Stomach (tissue), 4 donors: Measurements from ENCODE around the gene ZNF763.
"Not testable (repeated sequence)": the region's sequence is repeated elsewhere in the genome, so short reads cannot be mapped to it uniquely, and the experiment has no call there.

Source experiments
- CTCF ChIP-seq, 7 experiments: fragments of 450-650 bp in 4 of 7; fragments of 200-600 bp in 3 of 7; sonication (generic) in 3 of 7; IDR thresholded peaks; one replicate each; pipeline ENCODE4 v1.5.1; 2016 to 2019; ENCODE audit warnings: antibody characterized with exemption in 7 of 7, control low read depth in 2 of 7, mild to moderate bottlenecking in 1 of 7
- EP300 ChIP-seq: sonication (generic); formaldehyde crosslinking; IDR thresholded peaks from one replicate; pipeline ENCODE4 v1.6.1; 2017; ENCODE audit warnings: antibody characterized with exemption
- POLR2A ChIP-seq, 4 donors: fragments of 450-650 bp; IDR thresholded peaks; one replicate each; pipeline ENCODE4 v1.6.1; 2016; ENCODE audit warnings: antibody characterized with exemption in 4 of 4, control low read depth in 2 of 4, mild to moderate bottlenecking in 1 of 4, moderate library complexity in 1 of 4
- POLR2AphosphoS5 ChIP-seq, 3 donors: sonication (generic); formaldehyde crosslinking; IDR thresholded peaks; one replicate each; pipeline ENCODE4 v1.6.1; 2016; ENCODE audit warnings: antibody characterized with exemption in 3 of 3

- not testable (repeated sequence) for TF ChIP-seq CTCF (IDR thresholded peaks at IDR 0.05); POLR2A (IDR thresholded peaks at IDR 0.05); POLR2AphosphoS5 (IDR thresholded peaks at IDR 0.05); EP300
Measured at GRCh38 chr19:11925651-11926187, 39.1 kb upstream of the ZNF763 start.
